ENCODE measurements around the gene DCK.

DCK gene

DNA sequence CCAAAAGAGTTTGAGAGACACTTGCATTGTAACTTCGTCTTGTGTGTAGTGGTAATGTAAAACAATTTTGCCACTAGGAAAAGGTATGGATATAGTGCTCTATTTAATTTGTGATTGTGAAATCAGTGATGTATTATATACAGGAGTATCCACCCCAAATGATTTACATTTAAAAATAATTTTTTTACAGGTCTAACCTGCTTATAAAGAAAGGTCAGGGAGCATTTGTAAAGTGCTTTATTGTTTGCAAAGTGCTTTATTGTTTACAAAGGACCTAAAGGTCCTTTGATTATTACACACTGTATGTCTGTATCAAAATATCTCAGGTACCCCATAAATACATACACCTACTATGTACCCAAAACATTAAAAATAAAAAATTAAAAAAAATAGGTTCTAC, 70.3 kb downstream of the DCK start:
- DNase-seq (ENCODE audit: low spot score), result no peak

DNA sequence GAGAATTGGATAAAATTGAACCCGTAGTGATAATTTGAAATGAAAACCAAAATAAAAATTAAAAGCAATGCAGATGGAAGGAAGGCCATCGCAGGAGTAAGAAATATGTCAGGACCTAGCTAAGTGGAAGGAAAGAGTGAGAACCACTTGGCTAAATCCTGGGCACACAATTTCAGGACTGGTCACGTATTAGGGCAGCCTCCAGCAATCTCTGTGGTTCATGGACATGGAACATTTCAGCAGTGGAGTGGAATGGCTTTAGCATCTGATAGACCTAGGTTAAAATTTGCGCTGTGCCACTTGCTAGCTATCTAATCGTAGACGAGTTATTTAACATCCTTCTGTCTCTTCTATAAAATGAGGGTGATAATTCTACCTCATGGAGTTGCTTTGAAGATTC, 71.1 kb downstream of the DCK start:
- DNase-seq (ENCODE audit: low spot score), result no peak

DNA sequence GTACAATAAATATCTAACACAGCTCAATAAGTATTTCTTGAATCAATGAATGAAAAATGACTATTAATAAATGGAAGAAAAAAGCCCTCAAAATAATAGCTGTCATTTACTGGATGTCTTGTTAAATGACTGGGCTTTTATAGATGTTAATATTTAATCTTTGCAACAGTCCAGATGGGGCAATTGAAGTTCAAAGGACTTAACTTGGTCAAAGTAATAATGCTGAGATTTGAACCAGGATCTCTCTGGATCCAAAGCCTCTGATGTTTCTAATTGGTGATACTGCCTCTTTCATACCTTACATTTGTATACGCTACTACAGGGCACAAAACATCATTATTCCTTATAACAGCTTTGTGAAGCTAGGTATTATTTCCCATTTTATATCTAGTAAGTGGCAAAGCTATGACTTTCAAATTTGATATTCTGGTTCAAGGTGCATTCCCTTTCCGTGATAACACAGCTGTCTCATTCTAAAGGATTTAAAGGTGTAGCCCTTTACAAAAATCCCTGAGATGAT, 72.6 kb downstream of the DCK start:
- no peak for DNase-seq (ENCODE audit: low spot score)

DNA sequence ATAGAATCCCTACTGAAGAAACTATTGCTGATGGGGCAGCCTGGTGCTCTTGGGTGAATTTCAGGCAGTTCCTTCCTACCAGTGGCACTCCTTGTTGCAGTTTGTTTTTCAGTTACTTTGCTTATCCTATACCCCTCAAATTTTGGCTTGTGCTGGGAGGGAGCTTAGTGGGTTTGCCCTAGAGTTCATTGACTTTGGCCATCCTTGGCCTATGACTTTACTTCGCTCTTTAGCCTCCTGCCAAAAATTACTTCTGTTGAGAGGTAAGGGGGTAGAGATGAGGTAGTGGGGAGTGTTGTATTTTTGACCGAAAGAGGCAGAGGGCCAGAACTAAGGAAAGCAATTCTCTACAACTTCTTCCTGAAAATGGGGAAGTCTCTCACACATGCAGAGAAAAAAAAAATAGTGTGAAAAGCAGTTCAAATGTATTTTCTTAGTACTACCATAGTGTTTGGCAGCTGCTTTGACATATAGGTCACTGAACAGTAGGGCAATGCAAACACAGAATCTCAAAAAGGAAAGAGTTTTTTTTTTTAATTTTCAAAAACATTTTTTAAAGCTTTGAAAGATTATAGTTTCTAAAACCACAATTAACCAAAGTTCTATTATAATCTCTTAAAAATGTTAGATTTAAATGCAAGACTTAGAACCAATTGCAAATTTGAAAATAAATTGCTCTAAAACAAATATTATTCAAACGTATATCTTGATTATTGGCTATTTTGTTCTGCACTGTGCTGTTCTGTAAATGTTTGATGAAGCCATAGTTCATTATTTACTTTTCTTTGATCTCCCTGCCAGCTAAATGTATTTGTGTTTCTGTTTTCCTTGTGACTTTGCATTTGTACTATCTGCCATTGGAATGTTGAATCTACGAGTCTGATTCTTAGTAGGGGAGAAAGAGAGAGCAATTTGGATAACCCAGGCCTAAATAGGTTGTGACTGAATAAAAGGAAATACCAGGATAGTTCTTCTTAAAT, 73.6 kb downstream of the DCK start:
- no peak for DNase-seq (ENCODE audit: low spot score)

- no peak for DNase-seq (ENCODE audit: low spot score)
Observed at GRCh38 chr4:71069063-71069462, 75.6 kb downstream of the DCK start.

DNA sequence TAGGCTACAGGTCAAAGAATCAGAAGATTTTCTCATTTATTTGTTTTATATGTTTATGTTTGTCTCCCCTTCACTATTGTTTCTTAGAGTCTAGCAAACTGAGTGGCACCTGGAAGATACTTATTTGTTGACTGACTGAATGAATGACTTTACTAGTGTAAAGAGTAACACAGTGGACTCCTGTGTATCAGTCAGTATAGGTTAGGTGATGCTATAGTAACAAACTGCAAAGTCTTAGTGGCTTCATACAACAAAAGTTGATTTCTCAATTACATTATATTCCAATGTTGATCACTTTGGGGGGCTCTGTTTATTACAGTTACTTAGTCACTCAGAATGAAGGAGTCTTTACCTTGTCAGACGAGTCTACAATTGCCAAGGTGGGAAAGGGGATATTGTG, 76.6 kb downstream of the DCK start:
- no peak for DNase-seq (ENCODE audit: low spot score)

DNA sequence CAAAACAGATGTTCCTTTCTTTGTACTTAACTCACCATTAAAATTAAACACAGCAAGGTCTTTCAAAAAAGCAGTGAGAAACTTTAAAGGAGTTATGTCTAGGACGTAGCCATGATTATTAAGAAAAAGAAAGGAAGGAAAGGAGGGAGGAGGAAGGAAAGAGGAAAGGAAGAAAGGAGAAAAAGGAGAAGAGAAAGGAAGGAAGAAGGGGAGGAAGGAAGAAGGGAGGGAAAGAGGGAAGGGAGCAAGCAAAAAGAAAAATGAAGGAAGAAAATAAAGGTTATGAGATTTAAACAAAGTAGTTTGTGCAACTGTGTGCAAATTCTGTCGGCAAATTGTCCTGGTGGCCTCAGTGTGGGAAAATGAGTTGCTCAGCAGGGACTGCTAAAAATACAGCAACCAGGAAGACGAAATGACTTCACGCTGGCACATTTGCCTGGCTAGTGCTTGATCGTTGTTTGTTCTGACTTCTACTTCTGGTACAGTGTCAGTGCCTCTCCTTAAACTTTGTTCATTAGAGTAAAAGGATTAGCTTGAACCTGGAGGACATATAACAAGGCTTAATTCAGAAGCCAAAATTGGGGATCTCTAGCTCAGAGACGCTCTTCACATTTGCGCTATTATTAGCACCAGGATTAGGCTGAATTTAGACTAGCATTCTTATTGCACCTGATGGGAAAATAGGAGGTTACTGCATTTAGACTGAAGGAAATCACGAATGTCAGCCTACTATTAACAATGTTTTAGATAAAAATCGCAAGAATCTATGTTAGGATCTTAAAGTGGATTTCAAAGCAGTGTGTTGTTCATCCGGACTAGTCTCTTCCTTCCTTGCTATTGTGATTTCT, 81.2 kb downstream of the DCK start:
- DNase-seq (ENCODE audit: low spot score), result no peak
